HepG2 (cell line): ENCODE measurements around the gene DRAXIN. TPM values are rescaled to one million over a fixed set of nuclear protein-coding genes. Genes with fewer than 3 reads are reported as not detected.

Experiments used
- BORCS8-MEF2B ChIP-seq: sonication (generic); formaldehyde crosslinking; IDR thresholded peaks from 2 replicates; pipeline ENCODE4 v1.8.0; 2022; ENCODE audit warnings: mild to moderate bottlenecking, missing genetic modification reagents
- BRCA1 ChIP-seq: sonication (generic); formaldehyde crosslinking; IDR thresholded peaks from 2 replicates; pipeline ENCODE4 v1.4.0; 2020; ENCODE audit warnings: missing genetic modification reagents
- ELK4 ChIP-seq: sonication (generic); formaldehyde crosslinking; IDR thresholded peaks from 2 replicates; pipeline ENCODE4 v1.9.0; 2021; ENCODE audit warnings: missing genetic modification reagents, borderline replicate concordance
- GPN1 ChIP-seq: sonication (generic); formaldehyde crosslinking; IDR thresholded peaks from 2 replicates; pipeline ENCODE4 v1.5.1; 2020; ENCODE audit warnings: missing genetic modification reagents, borderline replicate concordance
- HNF1A ChIP-seq, 2 experiments: sonication (generic) in 1 of 2; formaldehyde crosslinking in 1 of 2; IDR thresholded peaks; 2 replicates each; pipeline versions ENCODE4 v1.4.0 to v1.6.1; 2016 to 2020; ENCODE audit warnings: borderline replicate concordance in 1 of 2, low read depth in 1 of 2, mild to moderate bottlenecking in 1 of 2, missing genetic modification reagents in 1 of 2
- IKZF4 ChIP-seq: sonication (generic); formaldehyde crosslinking; IDR thresholded peaks from 2 replicates; pipeline ENCODE4 v1.5.1; 2020; ENCODE audit warnings: borderline replicate concordance, mild to moderate bottlenecking, low read depth, missing genetic modification reagents; ENCODE audit errors: not compliant biosample characterization
- MEIS2 ChIP-seq: sonication (generic); formaldehyde crosslinking; IDR thresholded peaks from 2 replicates; pipeline ENCODE4 v1.9.0; 2021; ENCODE audit warnings: mild to moderate bottlenecking, missing genetic modification reagents
- PAWR ChIP-seq: sonication (generic); formaldehyde crosslinking; IDR thresholded peaks from 2 replicates; pipeline ENCODE4 v1.4.0; 2020; ENCODE audit warnings: missing genetic modification reagents, mild to moderate bottlenecking, borderline replicate concordance
- PAXIP1 ChIP-seq: sonication (generic); formaldehyde crosslinking; conservative IDR thresholded peaks from 2 replicates; pipeline ENCODE4 v1.4.0; 2020; ENCODE audit warnings: mild to moderate bottlenecking, missing genetic modification reagents, moderate library complexity
- POLR2AphosphoS2 ChIP-seq: IDR thresholded peaks from 2 replicates; pipeline ENCODE4 v1.6.1; 2011; ENCODE audit warnings: low read depth, low read length, improper control_type of control experiment
- YEATS2 ChIP-seq: sonication (generic); formaldehyde crosslinking; IDR thresholded peaks from 2 replicates; pipeline ENCODE4 v1.4.0; 2020; ENCODE audit warnings: missing genetic modification reagents, borderline replicate concordance
- ZBTB33 ChIP-seq: sonication (generic); formaldehyde crosslinking; IDR thresholded peaks from 2 replicates; pipeline ENCODE4 v1.4.0; 2020; ENCODE audit warnings: missing genetic modification reagents
- ZGPAT ChIP-seq: IDR thresholded peaks from 2 replicates; pipeline ENCODE4 v1.6.1; 2016; ENCODE audit warnings: mild to moderate bottlenecking
- ZNF329 ChIP-seq: sonication (generic); formaldehyde crosslinking; IDR thresholded peaks from 2 replicates; pipeline ENCODE4 v1.9.0; 2021; ENCODE audit warnings: low read depth, mild to moderate bottlenecking, missing genetic modification reagents
- ZNF350 ChIP-seq: sonication (generic); formaldehyde crosslinking; IDR thresholded peaks from 2 replicates; pipeline ENCODE4 v1.4.0; 2020; ENCODE audit warnings: mild to moderate bottlenecking, low read depth, missing genetic modification reagents, borderline replicate concordance
- ZNF468 ChIP-seq: sonication (generic); formaldehyde crosslinking; IDR thresholded peaks from 2 replicates; pipeline ENCODE4 v1.8.0; 2022; ENCODE audit warnings: mild to moderate bottlenecking, moderate library complexity, missing genetic modification reagents
- polyA plus RNA-seq, 8 experiments: library from polyadenylated mRNA; depleted of rRNA in 3 of 8; stranded (reverse) in 7 of 8; unstranded in 1 of 8; fragments of >200 nt; fragmentation: Illumina TruSeq in 4 of 8; extraction: Trizol in 4 of 8; gene quantifications; 2 replicates each; pipeline versions ENCODE4 v1.2.1 to v1.2.3, GENCODE V29; 2011 to 2016; ENCODE audit warnings: low read depth in 4 of 8, missing spikeins in 1 of 8, mixed read lengths in 1 of 8; ENCODE audit not compliant: insufficient read depth in 1 of 8
- total RNA-seq, 5 experiments: library from RNA; depleted of rRNA; stranded (reverse); fragments of >200 nt; fragmentation: Illumina TruSeq; extraction: Trizol; gene quantifications; 2 replicates each; pipeline ENCODE4 v1.2.3, GENCODE V29; 2016; ENCODE audit warnings: low read depth in 1 of 5

DRAXIN gene
- total and polyA plus RNA-seq, 2 of the 13 experiments (the other 11 are each of a cell fraction or from before 2014, with no cell fraction given): 0.02 TPM; not detected in 1

GRCh38 chr1:11648039-11648438, 43.5 kb upstream of the DRAXIN start (continued):
- TF ChIP-seq HNF1A (IDR thresholded peaks at IDR 0.05; ENCODE audit: low read depth): no peak
- no peak for TF ChIP-seq HNF1A (CRISPR knock-in tag; IDR thresholded peaks at IDR 0.05; ENCODE audit: borderline replicate concordance)
- no peak for TF ChIP-seq ZNF350 (CRISPR knock-in tag)
- TF ChIP-seq PAWR (CRISPR knock-in tag): no peak
- TF ChIP-seq BRCA1: no peak
- no peak for TF ChIP-seq POLR2AphosphoS2
- TF ChIP-seq IKZF4 (CRISPR knock-in tag): no peak
- TF ChIP-seq ZBTB33 (CRISPR knock-in tag): peak; percentile 62; the same call in 1 of the 2 replicates
- TF ChIP-seq MEIS2 (CRISPR knock-in tag): no peak
- TF ChIP-seq GPN1 (CRISPR knock-in tag): no peak
- no peak for TF ChIP-seq ELK4 (CRISPR knock-in tag)
- no peak for TF ChIP-seq ZNF468 (CRISPR knock-in tag)
- TF ChIP-seq YEATS2 (CRISPR knock-in tag): no peak
- no peak for TF ChIP-seq BORCS8-MEF2B (CRISPR knock-in tag)
- no peak for TF ChIP-seq ZNF329 (CRISPR knock-in tag)
- 0 out of 2 replicates have a peak, but pooled peaks have one; percentile 27 for TF ChIP-seq PAXIP1 (CRISPR knock-in tag)
- TF ChIP-seq ZGPAT (CRISPR knock-in tag): no peak
